SK-N-SH (cell line): Measurements from ENCODE around the gene WDR41. TPM values are rescaled to one million over a fixed set of nuclear protein-coding genes. Genes with fewer than 3 reads are reported as not detected.

Source experiments
- CTCF ChIA-PET: fragments of 300-600, 350-600 bp; formaldehyde crosslinking; extraction: SDS; loops from one replicate; lab custom pipeline; 2021; lab: Yijun Ruan, JAX
- POLR2A ChIA-PET: fragments of 350-600 bp; sonication (Branson Sonifier 250); formaldehyde crosslinking; extraction: SDS; loops from one replicate; lab custom pipeline; 2020; ENCODE audit warnings: antibody characterized with exemption, inconsistent platforms; lab: Yijun Ruan, JAX
- DNase-seq: peaks from one replicate; pipeline ENCODE4 v3.0.0; 2012
- H2AFZ ChIP-seq: fragments of 200-600 bp; sonication (generic); 2 replicates; pipeline ENCODE4 v1.8.1; 2016; ENCODE audit warnings: antibody characterized with exemption, mild to moderate bottlenecking, low read depth
- H3F3A ChIP-seq: fragments of 200-600 bp; sonication (generic); replicated peaks from 2 replicates; pipeline ENCODE3; 2016; ENCODE audit warnings: antibody characterized with exemption, mild to moderate bottlenecking; ENCODE audit not compliant: insufficient read depth
- H3K27ac ChIP-seq, 2 experiments: fragments of 200-500 bp in 1 of 2; fragments of 200-600 bp in 1 of 2; sonication (Bioruptor generic) in 1 of 2; sonication (generic), shearing (Covaris generic) in 1 of 2; 2 replicates each; pipeline versions ENCODE4 v1.5.1 to v1.6.1; 2014 to 2016; ENCODE audit warnings: low read depth in 2 of 2, inconsistent platforms in 1 of 2, low read length in 1 of 2, mild to moderate bottlenecking in 1 of 2, mixed read lengths in 1 of 2
- H3K27me3 ChIP-seq: fragments of 200-600 bp; sonication (generic), shearing (Covaris generic); 2 replicates; pipeline ENCODE4 v1.6.1; 2016; ENCODE audit warnings: mixed run types; ENCODE audit not compliant: insufficient read depth
- H3K36me3 ChIP-seq, 2 experiments: fragments of 200-500 bp in 1 of 2; fragments of 200-600 bp in 1 of 2; sonication (Bioruptor generic) in 1 of 2; sonication (generic) in 1 of 2; replicated peaks in 1 of 2; 2 replicates each; pipeline versions ENCODE3 to v1.5.1; 2014 to 2016; ENCODE audit warnings: low read length in 1 of 2, mild to moderate bottlenecking in 1 of 2; ENCODE audit not compliant: insufficient read depth in 2 of 2, control insufficient read depth in 1 of 2
- H3K4me1 ChIP-seq, 2 experiments: fragments of 200-500 bp in 1 of 2; fragments of 200-600 bp in 1 of 2; sonication (Bioruptor generic) in 1 of 2; sonication (generic), shearing (Covaris generic) in 1 of 2; 2 replicates each; pipeline versions ENCODE4 v1.5.1 to v1.6.1; 2014 to 2016; ENCODE audit warnings: low read depth in 1 of 2, low read length in 1 of 2, mixed run types in 1 of 2; ENCODE audit not compliant: insufficient read depth in 2 of 2, control insufficient read depth in 1 of 2
- H3K4me2 ChIP-seq: fragments of 200-600 bp; sonication (generic), shearing (Covaris generic); 2 replicates; pipeline ENCODE4 v1.6.1; 2017; ENCODE audit warnings: mixed run types
- H3K4me3 ChIP-seq, 2 experiments: fragments of 200-500 bp in 1 of 2; fragments of 200-600 bp in 1 of 2; sonication (Bioruptor generic) in 1 of 2; sonication (generic), shearing (Covaris generic) in 1 of 2; 2 replicates each; pipeline versions ENCODE4 v1.5.1 to v1.8.1; 2014 to 2016; ENCODE audit warnings: low read depth in 2 of 2, inconsistent platforms in 1 of 2, low read length in 1 of 2, mild to moderate bottlenecking in 1 of 2, mixed read lengths in 1 of 2, moderate library complexity in 1 of 2
- H3K79me2 ChIP-seq: fragments of 200-600 bp; sonication (generic); 2 replicates; pipeline ENCODE4 v1.8.1; 2017; ENCODE audit warnings: mild to moderate bottlenecking; ENCODE audit not compliant: insufficient read depth
- H3K9ac ChIP-seq: fragments of 200-600 bp; sonication (generic); 2 replicates; pipeline ENCODE4 v1.6.1; 2017; ENCODE audit warnings: mixed run types
- H3K9me2 ChIP-seq: fragments of 200-600 bp; sonication (generic); 2 replicates; pipeline ENCODE4 v1.6.1; 2017; ENCODE audit warnings: mixed run types
- H3K9me3 ChIP-seq: fragments of 200-600 bp; sonication (generic); 2 replicates; pipeline ENCODE4 v1.6.1; 2017; ENCODE audit warnings: mixed run types, mild to moderate bottlenecking, moderate library complexity
- H4K20me1 ChIP-seq: fragments of 200-600 bp; sonication (generic); 2 replicates; pipeline ENCODE4 v1.6.1; 2017; ENCODE audit warnings: mild to moderate bottlenecking, mixed run types; ENCODE audit not compliant: insufficient read depth
- EZH2phosphoT487 ChIP-seq: fragments of 200-600 bp; sonication (generic); IDR thresholded peaks from 2 replicates; pipeline ENCODE4 v1.6.1; 2017; ENCODE audit warnings: low read depth, mixed run types, mild to moderate bottlenecking, antibody characterized with exemption, moderate library complexity, borderline replicate concordance
- FOSL2 ChIP-seq: IDR thresholded peaks from 2 replicates; pipeline ENCODE4 v1.4.0; 2012; ENCODE audit warnings: low read depth, mild to moderate bottlenecking, moderate library complexity, borderline replicate concordance
- FOXJ3 ChIP-seq: sonication (generic); formaldehyde crosslinking; IDR thresholded peaks from 2 replicates; pipeline ENCODE4 v1.5.1; 2020; ENCODE audit warnings: mild to moderate bottlenecking, missing genetic modification reagents
- FOXM1 ChIP-seq: IDR thresholded peaks from 2 replicates; pipeline ENCODE4 v1.4.0; 2012; ENCODE audit warnings: low read depth, mild to moderate bottlenecking
- GATA2 ChIP-seq: sonication (generic); formaldehyde crosslinking; IDR thresholded peaks from 2 replicates; pipeline ENCODE4 v1.5.0; 2020; ENCODE audit warnings: mild to moderate bottlenecking, missing genetic modification reagents
- NFIC ChIP-seq: IDR thresholded peaks from 2 replicates; pipeline ENCODE4 v1.4.0; 2012; ENCODE audit warnings: borderline replicate concordance
- SMC3 ChIP-seq: IDR thresholded peaks from 2 replicates; pipeline ENCODE4 v1.6.1; 2012; ENCODE audit warnings: low read depth, low read length, improper control_type of control experiment
- TAF1 ChIP-seq: IDR thresholded peaks from 2 replicates; pipeline ENCODE4 v1.6.1; 2012; ENCODE audit warnings: low read depth, mild to moderate bottlenecking, low read length, moderate library complexity, borderline replicate concordance
- TEAD4 ChIP-seq: IDR thresholded peaks from 2 replicates; pipeline ENCODE4 v1.4.0; 2012; ENCODE audit warnings: mild to moderate bottlenecking, borderline replicate concordance; ENCODE audit not compliant: insufficient read depth
- WGBS: methylation state at CpG from one replicate; pipeline ENCODE4 v1.1.6; 2017; ENCODE audit warnings: low lambda C conversion rate; 5-methylcytosine and 5-hydroxymethylcytosine counted together
- polyA plus RNA-seq, 3 experiments: library from polyadenylated mRNA; depleted of rRNA; stranded (reverse); fragments of >200 nt; gene quantifications; 2 replicates each; pipeline ENCODE4 v1.2.3, GENCODE V29; 2012
- TF ChIP-seq, protein P1 (sequence below): IDR thresholded peaks from 2 replicates; pipeline ENCODE4 v1.4.0; 2012; ENCODE audit warnings: low read depth
- TF ChIP-seq, protein P2 (sequence below): fragments of 150-350 bp; IDR thresholded peaks from 2 replicates; pipeline ENCODE4 v1.6.1; 2016; ENCODE audit warnings: mild to moderate bottlenecking, low read depth, low read length
- TF ChIP-seq, protein P3 (sequence below): fragments of 150-350 bp; IDR thresholded peaks from 2 replicates; pipeline ENCODE4 v1.6.1; 2017; ENCODE audit warnings: antibody characterized with exemption, low read length, low read depth, borderline replicate concordance
- TF ChIP-seq, protein P4 (sequence below): fragments of 200-600 bp; sonication (generic); IDR thresholded peaks from 2 replicates; pipeline ENCODE4 v1.6.1; 2017; ENCODE audit warnings: antibody characterized with exemption, mild to moderate bottlenecking, moderate library complexity

WDR41 gene
- polyA plus RNA-seq, 1 of the 3 experiments (the other 2 are of a cell fraction): 17.2 TPM

DNA sequence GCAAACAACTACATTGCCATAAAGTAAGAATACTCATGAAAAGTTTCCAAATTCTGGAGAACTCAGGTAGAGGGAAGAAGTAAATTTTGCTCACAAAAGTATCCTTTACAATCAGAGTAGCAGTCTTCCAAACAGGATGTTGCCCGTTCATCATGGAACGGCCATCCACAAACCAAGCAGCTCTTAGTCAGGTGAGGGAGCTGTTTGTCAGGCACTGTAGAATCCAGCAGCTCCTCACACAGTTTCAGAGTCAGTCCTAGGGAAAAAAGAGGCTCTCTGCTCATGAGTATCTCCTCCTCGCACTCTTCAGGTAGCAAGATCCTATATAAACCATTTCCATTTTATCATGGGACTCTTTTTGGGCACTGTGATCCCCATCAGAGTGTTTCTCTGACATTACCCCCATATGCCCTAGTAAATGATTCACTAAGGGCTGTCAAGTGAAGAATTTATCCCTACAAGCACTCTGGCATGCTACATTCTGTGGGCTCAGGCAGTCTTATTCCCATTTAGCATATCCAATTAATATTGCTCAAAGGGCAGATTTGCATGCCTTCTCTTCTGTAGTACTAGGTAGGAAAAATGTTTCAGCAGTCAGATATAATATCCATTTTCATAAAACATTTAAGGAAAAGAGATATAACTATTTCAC lies 97.9 kb downstream of the WDR41 start:
- Histone ChIP-seq H2AFZ (no peak overlapping the region), H3K27ac (no peak overlapping the region), H3K27me3 (no peaks in the 10 kb centered on the region), H4K20me1 (no peaks in the 10 kb centered on the region), H3K4me1 (no peaks in the 10 kb centered on the region; a peak in 1 of 4 replicates)
- 73% methylated on average over 3 of the region's 3 CpGs for WGBS
- POLR2A ChIA-PET: no interaction called here
- TF ChIP-seq TEAD4 (no peak), FOXM1 (no peak), GATA2 (CRISPR knock-in tag) (no peak), TAF1 (no peak), NFIC (no peak), FOSL2 (no peak), SMC3 (no peak), EZH2phosphoT487 (no peak), FOXJ3 (CRISPR knock-in tag) (no peak)
- TF ChIP-seq, protein P1, sequence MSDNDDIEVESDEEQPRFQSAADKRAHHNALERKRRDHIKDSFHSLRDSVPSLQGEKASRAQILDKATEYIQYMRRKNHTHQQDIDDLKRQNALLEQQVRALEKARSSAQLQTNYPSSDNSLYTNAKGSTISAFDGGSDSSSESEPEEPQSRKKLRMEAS: no peak
- TF ChIP-seq, protein P2, sequence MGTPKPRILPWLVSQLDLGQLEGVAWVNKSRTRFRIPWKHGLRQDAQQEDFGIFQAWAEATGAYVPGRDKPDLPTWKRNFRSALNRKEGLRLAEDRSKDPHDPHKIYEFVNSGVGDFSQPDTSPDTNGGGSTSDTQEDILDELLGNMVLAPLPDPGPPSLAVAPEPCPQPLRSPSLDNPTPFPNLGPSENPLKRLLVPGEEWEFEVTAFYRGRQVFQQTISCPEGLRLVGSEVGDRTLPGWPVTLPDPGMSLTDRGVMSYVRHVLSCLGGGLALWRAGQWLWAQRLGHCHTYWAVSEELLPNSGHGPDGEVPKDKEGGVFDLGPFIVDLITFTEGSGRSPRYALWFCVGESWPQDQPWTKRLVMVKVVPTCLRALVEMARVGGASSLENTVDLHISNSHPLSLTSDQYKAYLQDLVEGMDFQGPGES: no peak
- TF ChIP-seq, protein P3, sequence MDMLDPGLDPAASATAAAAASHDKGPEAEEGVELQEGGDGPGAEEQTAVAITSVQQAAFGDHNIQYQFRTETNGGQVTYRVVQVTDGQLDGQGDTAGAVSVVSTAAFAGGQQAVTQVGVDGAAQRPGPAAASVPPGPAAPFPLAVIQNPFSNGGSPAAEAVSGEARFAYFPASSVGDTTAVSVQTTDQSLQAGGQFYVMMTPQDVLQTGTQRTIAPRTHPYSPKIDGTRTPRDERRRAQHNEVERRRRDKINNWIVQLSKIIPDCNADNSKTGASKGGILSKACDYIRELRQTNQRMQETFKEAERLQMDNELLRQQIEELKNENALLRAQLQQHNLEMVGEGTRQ: no peak
- TF ChIP-seq, protein P4, sequence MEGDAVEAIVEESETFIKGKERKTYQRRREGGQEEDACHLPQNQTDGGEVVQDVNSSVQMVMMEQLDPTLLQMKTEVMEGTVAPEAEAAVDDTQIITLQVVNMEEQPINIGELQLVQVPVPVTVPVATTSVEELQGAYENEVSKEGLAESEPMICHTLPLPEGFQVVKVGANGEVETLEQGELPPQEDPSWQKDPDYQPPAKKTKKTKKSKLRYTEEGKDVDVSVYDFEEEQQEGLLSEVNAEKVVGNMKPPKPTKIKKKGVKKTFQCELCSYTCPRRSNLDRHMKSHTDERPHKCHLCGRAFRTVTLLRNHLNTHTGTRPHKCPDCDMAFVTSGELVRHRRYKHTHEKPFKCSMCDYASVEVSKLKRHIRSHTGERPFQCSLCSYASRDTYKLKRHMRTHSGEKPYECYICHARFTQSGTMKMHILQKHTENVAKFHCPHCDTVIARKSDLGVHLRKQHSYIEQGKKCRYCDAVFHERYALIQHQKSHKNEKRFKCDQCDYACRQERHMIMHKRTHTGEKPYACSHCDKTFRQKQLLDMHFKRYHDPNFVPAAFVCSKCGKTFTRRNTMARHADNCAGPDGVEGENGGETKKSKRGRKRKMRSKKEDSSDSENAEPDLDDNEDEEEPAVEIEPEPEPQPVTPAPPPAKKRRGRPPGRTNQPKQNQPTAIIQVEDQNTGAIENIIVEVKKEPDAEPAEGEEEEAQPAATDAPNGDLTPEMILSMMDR: no peak
- TF ChIP-seq, all 33 proteins: peak for 0
- CTCF ChIA-PET: no interaction called here
- Histone ChIP-seq H3K36me3 (no peaks in the 10 kb centered on the region), H3K4me3 (no peak overlapping the region), H3F3A (no peaks in the 10 kb centered on the region), H3K79me2 (no peaks in the 10 kb centered on the region), H3K9me3 (no peaks in the 10 kb centered on the region), H3K4me2 (no peak overlapping the region), H3K9ac (no peak overlapping the region), H3K9me2 (no peaks in the 10 kb centered on the region)
- DNase-seq: no peak
